HG03175 (cell line): ENCODE data around the gene LRCH3.

Experiments used
- ATAC-seq: cut with Tn5 transposase; IDR thresholded peaks from one replicate; pipeline ENCODE4 v1.9.1; 2021; ENCODE audit warnings: mild to moderate bottlenecking, moderate library complexity; ENCODE audit not compliant: unreplicated experiment

Gene LRCH3

DNA sequence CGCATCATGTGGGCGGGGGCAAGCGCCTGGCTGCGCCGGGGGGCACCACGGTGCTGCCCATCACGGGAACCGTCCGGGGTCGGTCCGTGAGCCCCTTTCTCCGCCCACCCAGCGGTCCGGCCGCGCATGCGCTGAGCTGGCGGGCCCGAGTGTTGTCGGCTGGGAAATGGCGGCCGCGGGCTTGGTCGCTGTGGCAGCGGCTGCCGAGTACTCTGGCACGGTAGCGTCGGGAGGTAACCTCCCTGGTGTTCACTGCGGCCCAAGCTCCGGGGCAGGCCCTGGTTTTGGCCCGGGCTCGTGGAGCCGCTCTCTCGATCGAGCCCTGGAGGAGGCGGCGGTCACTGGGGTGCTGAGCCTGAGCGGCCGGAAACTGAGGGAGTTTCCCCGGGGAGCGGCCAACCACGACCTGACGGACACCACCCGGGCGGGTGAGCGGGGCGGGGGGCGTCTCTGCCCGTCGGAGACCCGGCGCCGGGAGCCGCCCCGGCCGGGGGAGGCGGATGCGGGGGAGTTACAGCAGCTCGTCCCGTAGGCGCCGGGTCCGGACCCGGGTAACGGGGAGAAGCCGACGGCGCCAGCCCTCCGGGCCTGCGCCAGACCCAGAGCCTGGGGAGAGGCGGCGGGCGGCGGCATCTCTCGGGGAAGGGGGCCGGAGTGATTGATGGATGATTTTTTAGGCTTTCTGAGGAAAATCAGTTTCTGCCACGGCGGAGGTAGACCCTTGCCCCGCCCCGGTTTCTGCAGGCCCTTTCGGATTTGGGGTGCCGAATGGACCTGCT lies at the start of gene LRCH3:
Gene LRCH3, plus strand, starts transcription at position 142 of the 779 bp plus-strand sequence. Its CDS starts 25 bp downstream, at position 167.
- ATAC-seq, result peak; percentile 85

- ATAC-seq, result no peak
Observed at GRCh38 chr3:197742787-197743186, 48.3 kb upstream of the LRCH3 start.

DNA sequence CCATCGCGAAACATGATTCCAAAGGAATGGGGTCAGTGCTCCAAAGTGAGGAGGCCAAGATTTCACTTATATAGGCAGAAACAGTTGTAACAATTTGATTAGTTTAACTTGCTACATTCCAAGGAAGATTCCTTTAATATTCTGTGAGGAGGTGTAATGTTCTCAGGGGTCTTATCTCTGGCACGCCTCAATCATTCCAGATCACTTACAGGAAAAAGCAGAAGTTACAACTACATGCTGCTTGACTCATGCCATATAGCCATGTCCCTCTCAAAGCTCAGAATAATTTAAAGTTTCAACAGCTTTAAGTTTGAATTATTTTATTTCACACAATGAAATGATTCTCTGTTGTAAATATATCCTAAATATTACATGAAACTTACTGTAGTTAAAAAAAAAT lies 44.8 kb upstream of the LRCH3 start:
- ATAC-seq, result no peak

DNA sequence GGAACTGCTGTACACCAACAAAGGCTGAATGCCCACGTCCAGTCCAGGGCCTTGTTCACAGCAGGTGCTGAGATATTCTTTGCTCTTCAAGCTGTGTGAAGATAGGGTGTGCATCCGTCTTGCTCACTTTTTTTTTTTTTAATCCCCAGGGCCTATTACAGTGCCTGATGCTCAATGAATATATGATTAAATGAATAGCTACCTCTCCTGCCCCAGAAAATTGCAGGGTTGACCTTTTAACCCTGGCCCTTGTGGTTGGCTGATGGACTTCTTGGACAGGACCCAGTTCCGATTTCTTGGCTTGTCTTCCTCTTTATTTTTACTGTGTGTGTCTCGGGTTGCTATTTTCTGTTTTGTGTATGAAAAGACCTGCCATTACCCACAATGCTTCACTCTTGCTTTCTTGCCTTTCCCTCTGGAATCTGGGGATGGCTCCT lies 44.2 kb upstream of the LRCH3 start:
- ATAC-seq, result no peak

DNA sequence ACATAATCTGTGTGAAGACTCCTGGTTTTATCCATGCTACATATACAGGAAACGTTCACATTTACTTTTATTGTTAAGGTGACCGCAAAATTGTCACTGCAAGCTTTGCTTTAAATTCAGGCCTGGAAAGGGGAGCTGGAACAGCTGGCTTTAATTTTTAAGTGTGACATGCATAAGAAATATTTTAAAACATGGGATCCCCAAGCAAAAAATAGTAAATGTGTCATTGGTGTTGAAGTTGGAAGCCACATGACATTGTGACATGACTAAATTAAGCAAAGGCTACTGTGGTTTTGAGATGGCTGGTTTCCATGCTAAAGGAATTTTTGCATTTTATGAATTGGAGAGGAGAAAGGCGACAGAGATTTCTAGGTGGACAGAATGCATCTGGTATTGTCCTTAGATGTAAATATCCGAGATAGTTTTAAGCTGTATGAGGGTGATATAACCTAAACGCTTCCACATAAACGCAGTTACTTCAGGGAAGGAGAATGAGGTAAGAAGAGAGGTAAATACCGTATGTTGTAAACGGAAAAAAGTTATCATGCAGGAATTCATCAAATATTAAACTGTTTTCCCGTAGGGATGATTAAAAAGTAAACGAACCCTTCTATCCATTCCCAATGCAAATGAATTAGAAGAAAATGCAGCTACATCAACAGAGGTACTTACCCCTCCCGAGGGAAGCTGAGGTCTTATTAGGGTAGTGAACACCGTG lies 42.3 kb upstream of the LRCH3 start:
- no peak for ATAC-seq

GRCh38 chr3:197749315-197749600 lies 41.8 kb upstream of the LRCH3 start:
- peak; percentile 32 for ATAC-seq

GRCh38 chr3:197749601-197750395 lies 41.3 kb upstream of the LRCH3 start, which contains the start of gene FYTTD1:
FYTTD1 (plus strand) TSS chr3:197749883; CDS start chr3:197749972, 89 bp downstream.
- ATAC-seq, result peak; percentile 75

DNA sequence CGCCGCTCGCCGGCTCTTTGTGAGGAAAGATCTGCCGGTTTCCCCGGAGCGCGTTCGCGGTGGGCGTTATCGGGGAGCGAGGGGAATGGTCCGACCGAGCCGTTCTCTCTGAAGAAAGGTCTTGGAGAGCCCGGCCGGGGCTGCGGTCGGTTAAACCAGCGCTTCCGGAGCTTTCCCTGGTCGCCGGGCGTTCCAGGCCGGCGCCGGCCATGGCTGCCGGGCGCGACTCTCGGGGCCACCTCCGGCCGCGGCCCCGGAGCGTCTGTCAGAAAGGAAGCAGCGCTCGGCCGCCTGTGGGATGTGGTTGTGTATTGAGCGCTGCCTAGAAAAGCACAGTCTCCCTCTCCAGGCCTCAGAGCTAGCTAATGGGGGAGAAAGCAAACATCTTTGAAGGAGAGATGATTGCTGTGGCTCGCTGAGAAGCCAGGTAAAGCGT lies 40.6 kb upstream of the LRCH3 start:
- ATAC-seq, result peak; percentile 48

DNA sequence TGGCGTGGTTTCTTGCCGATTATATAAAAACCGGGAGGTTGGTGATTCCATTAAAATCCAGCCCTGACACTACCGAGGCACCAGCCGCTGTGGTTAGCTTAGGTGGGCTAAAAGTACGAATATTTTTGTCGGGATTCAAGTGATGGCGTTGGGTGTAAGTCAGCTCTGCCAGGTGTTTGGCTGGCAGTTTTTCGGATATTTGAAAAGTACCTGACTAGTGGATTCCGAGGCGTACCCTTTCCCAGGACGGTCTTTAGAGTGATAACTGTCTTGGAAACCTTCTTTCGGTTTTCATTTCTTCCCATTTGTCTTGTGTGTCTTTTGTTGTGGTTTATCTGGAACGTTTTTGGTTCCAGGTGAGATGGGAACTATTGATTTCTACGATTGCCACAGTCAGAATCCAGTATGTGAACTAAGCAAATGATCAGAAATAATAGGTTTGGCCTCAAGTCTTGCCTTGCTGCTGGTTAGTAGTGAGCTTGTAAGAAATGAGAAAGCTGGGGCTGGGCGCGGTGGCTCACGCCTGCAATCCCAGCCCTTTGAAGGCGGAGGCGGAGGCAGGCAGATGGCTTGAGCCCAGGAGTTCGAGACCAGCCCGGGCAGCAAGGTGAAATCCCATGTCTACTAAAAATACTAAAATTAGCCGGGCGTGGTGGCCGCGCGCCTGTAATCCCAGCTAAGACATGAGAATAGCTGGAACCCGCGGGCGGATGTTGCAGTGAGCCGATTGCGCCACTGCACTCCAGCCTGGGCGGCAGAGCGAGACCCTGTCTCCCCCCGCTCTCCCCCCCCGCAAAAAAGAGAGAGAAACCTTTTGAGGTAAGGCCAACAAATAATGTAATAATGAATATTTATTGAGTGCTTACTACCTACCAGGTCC lies 40.0 kb upstream of the LRCH3 start:
- peak; percentile 1 for ATAC-seq

DNA sequence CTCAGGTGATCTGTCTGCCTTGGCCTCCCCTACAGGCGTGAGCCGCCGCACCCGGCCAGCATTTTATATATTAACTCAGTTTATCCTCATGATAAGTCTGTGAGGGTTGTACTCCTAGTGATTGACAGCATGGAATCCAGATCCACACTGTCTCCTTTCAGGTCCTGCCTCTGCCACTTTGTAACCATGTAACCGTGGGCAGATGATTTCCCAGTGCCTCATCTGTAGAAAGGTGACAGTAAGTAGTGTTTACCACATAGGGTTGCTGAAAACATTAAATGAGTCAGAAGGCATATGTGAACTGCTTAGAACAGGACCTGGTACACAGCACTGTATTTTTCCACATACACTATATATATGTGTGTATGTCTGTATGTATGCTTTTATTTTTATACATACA lies 38.9 kb upstream of the LRCH3 start:
- ATAC-seq, result no peak

GRCh38 chr3:197753263-197753662 lies 37.8 kb upstream of the LRCH3 start:
- no peak for ATAC-seq

- ATAC-seq, result no peak
Observed at GRCh38 chr3:197756704-197757103, 34.4 kb upstream of the LRCH3 start.

GRCh38 chr3:197758512-197758911 lies 32.5 kb upstream of the LRCH3 start:
- no peak for ATAC-seq

DNA sequence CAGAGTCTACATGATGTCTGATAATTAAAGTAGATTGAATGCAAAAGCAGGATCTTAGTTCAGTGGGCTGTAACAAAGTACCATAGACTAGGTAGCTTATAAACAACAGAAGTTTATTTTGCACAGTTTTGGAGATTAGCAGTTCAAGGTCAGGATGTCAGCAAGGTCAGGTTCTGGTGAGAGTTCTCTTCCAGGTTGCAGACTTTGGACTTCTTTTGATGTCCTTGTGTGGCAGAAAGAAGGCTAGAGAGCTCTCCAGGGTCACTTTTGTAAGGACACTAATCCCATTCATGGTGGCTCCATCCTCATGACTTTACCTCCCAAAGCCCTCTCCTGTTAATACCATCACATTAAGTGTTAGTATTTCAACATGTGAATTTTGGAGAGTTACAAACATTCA lies 29.3 kb upstream of the LRCH3 start:
- ATAC-seq, result no peak

DNA sequence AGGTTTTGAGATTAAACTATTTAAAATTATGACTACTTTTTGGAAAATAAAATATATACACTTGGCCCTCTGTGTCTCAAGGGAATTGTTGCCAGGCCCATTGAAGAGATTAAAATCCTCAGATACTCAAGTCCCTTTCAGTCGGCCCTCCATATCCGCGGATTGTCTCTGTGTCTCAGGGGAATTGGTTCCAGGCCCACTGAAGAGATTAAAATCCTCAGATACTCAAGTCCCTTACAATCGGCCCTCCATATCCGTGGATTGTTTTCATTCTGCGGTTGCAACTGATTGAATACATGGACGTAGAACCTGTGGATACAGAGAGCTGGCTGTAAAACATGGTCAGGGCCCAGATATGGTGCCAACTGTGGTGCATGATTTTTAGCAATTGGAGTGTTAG lies 15.7 kb upstream of the LRCH3 start:
- ATAC-seq, result no peak

GRCh38 chr3:197782230-197782629 lies 8.8 kb upstream of the LRCH3 start:
- no peak for ATAC-seq

GRCh38 chr3:197784019-197784585 lies 7.0 kb upstream of the LRCH3 start:
- no peak for ATAC-seq

- no peak for ATAC-seq
Observed at GRCh38 chr3:197787412-197787811, 3.6 kb upstream of the LRCH3 start.

- ATAC-seq, result no peak
Observed at GRCh38 chr3:197789309-197789708, 1.7 kb upstream of the LRCH3 start.

GRCh38 chr3:197790033-197790432 lies 1.0 kb upstream of the LRCH3 start:
- no peak for ATAC-seq
